K562 (cell line): ENCODE measurements around the gene BOD1L1. TPM values are rescaled to one million over a fixed set of nuclear protein-coding genes. Genes with fewer than 3 reads are reported as not detected.

Source experiments
- ATF1 ChIP-seq, 2 experiments: fragments of 450-650 bp in 1 of 2; IDR thresholded peaks; 2 replicates each; pipeline ENCODE4 v1.6.1; 2016; ENCODE audit warnings: missing compliant biosample characterization in 1 of 2, missing genetic modification characterization in 1 of 2
- BDP1 ChIP-seq: IDR thresholded peaks from 3 replicates; pipeline ENCODE4 v1.6.1; 2011; ENCODE audit not compliant: insufficient read length, insufficient read depth
- BRF1 ChIP-seq: IDR thresholded peaks from 3 replicates; pipeline ENCODE4 v1.6.1; 2011; ENCODE audit warnings: borderline replicate concordance, mild to moderate bottlenecking; ENCODE audit not compliant: insufficient read length; ENCODE audit errors: extremely low read depth
- CBX8 ChIP-seq: fragments of 200-600 bp; sonication (generic); IDR thresholded peaks from 2 replicates; pipeline ENCODE4 v1.6.1; 2012; ENCODE audit warnings: borderline replicate concordance, mixed run types, low read depth, mild to moderate bottlenecking, moderate library complexity, mixed read lengths, low read length, control low read depth, inconsistent platforms; ENCODE audit not compliant: poor library complexity, severe bottlenecking; ENCODE audit errors: extremely low read depth
- CCAR2 ChIP-seq: fragments of 200-400 bp; formaldehyde crosslinking; IDR thresholded peaks from 2 replicates; pipeline ENCODE4 v1.6.1; 2017; ENCODE audit warnings: mild to moderate bottlenecking, low read depth, low read length
- HIVEP1 ChIP-seq: fragments of 250-450 bp; sonication (Bioruptor Pico); IDR thresholded peaks from 2 replicates; pipeline ENCODE4 v1.4.0; 2020; ENCODE audit warnings: mild to moderate bottlenecking
- KLF16 ChIP-seq: IDR thresholded peaks from 2 replicates; pipeline ENCODE4 v1.6.1; 2016; ENCODE audit warnings: antibody characterized with exemption
- MAFF ChIP-seq: IDR thresholded peaks from 2 replicates; pipeline ENCODE4 v1.6.1; 2012; ENCODE audit warnings: low read length, improper control_type of control experiment
- MYBL2 ChIP-seq, 2 experiments: fragments of 450-650 bp in 1 of 2; sonication (generic) in 1 of 2; formaldehyde crosslinking in 1 of 2; IDR thresholded peaks; 2 replicates each; pipeline versions ENCODE4 v1.6.1 to v1.8.1; 2017 to 2022; ENCODE audit warnings: borderline replicate concordance in 1 of 2, inconsistent platforms in 1 of 2, low read depth in 1 of 2, mild to moderate bottlenecking in 1 of 2, missing genetic modification reagents in 1 of 2, moderate library complexity in 1 of 2
- NFE2 ChIP-seq: IDR thresholded peaks from 2 replicates; pipeline ENCODE4 v1.6.1; 2014; ENCODE audit warnings: antibody characterized with exemption, low read depth
- NFIX ChIP-seq: fragments of 250-450 bp; sonication (Bioruptor Pico); IDR thresholded peaks from 2 replicates; pipeline ENCODE4 v1.4.0; 2020; ENCODE audit warnings: low read depth, mild to moderate bottlenecking, moderate library complexity
- OTX1 ChIP-seq: fragments of 450-650 bp; formaldehyde crosslinking; IDR thresholded peaks from 2 replicates; pipeline ENCODE4 v1.4.0; 2022; ENCODE audit warnings: mild to moderate bottlenecking
- SIRT6 ChIP-seq: IDR thresholded peaks from one replicate; pipeline ENCODE4 v1.6.1; 2012; ENCODE audit warnings: low read depth, mild to moderate bottlenecking, control low read depth, inconsistent platforms, low read length, moderate library complexity
- SMARCA4 ChIP-seq: fragments of 450-650 bp; IDR thresholded peaks from 2 replicates; pipeline ENCODE4 v1.6.1; 2016
- STAG1 ChIP-seq: sonication (generic); formaldehyde crosslinking; IDR thresholded peaks from 2 replicates; pipeline ENCODE4 v1.5.0; 2020; ENCODE audit warnings: missing genetic modification reagents, borderline replicate concordance
- STAT5A ChIP-seq: IDR thresholded peaks from 2 replicates; pipeline ENCODE4 v1.6.1; 2012; ENCODE audit warnings: low read length, inconsistent platforms, borderline replicate concordance
- TRIM28 ChIP-seq: fragments of 450-650 bp; IDR thresholded peaks from 2 replicates; pipeline ENCODE4 v1.6.1; 2017
- ZNF3 ChIP-seq: fragments of 250-450 bp; sonication (Bioruptor Pico); IDR thresholded peaks from 2 replicates; pipeline ENCODE4 v1.5.0; 2021; ENCODE audit warnings: mild to moderate bottlenecking, moderate library complexity
- ZNF444 ChIP-seq: fragments of 250-450 bp; sonication (Bioruptor Pico); IDR thresholded peaks from 2 replicates; pipeline ENCODE4 v1.4.0; 2020; ENCODE audit warnings: mild to moderate bottlenecking, moderate library complexity
- ZNF766 ChIP-seq: fragments of 200-800 bp; sonication (Bioruptor generic); conservative IDR thresholded peaks from 2 replicates; pipeline ENCODE4 v1.6.1; 2016; ENCODE audit warnings: missing genetic modification characterization, missing compliant biosample characterization
- polyA plus RNA-seq, 8 experiments: library from polyadenylated mRNA; depleted of rRNA in 4 of 8; stranded (reverse) in 5 of 8; unstranded in 3 of 8; fragments of >200 nt; fragmentation: Nextera tagmentation in 2 of 8; fragmentation: Illumina TruSeq in 1 of 8; extraction: Ambion mirVana in 2 of 8; extraction: Trizol in 1 of 8; gene quantifications; 2 replicates each; pipeline versions ENCODE4 v1.2.1 to v1.2.3, GENCODE V29; 2011 to 2014; ENCODE audit warnings: inconsistent platforms in 1 of 8, missing spikeins in 1 of 8
- total RNA-seq, 7 experiments: library from RNA; depleted of rRNA in 6 of 7; stranded (reverse); fragments of >200 nt in 6 of 7; fragmentation: Illumina TruSeq in 2 of 7; extraction: Trizol in 2 of 7; gene quantifications; 2 replicates each; pipeline versions ENCODE4 v1.2.1 to v1.2.3, GENCODE V29; 2011 to 2021; ENCODE audit warnings: low replicate concordance in 1 of 7
- TF ChIP-seq, protein P1 (sequence below): sonication (generic); formaldehyde crosslinking; IDR thresholded peaks from 2 replicates; pipeline ENCODE4 v1.8.1; 2023; ENCODE audit warnings: mild to moderate bottlenecking, missing genetic modification reagents
- TF ChIP-seq, protein P2 (sequence below): fragments of 250-450 bp; sonication (Bioruptor Pico); IDR thresholded peaks from 2 replicates; pipeline ENCODE4 v1.5.0; 2022; ENCODE audit warnings: mild to moderate bottlenecking
- TF ChIP-seq, protein P3 (sequence below): fragments of 450-650 bp; formaldehyde crosslinking; IDR thresholded peaks from 2 replicates; pipeline ENCODE4 v1.4.0; 2020; ENCODE audit warnings: mild to moderate bottlenecking, moderate library complexity
- TF ChIP-seq, protein P4 (sequence below): fragments of 450-650 bp; formaldehyde crosslinking; IDR thresholded peaks from 2 replicates; pipeline ENCODE4 v1.4.0; 2020; ENCODE audit warnings: mild to moderate bottlenecking, moderate library complexity

The BOD1L1 gene
- total and polyA plus RNA-seq, 9 of the 15 experiments (the other 6 are each of a cell fraction or from before 2014, with no cell fraction given), result 4.8 to 23.2 (median 17.7) TPM

DNA sequence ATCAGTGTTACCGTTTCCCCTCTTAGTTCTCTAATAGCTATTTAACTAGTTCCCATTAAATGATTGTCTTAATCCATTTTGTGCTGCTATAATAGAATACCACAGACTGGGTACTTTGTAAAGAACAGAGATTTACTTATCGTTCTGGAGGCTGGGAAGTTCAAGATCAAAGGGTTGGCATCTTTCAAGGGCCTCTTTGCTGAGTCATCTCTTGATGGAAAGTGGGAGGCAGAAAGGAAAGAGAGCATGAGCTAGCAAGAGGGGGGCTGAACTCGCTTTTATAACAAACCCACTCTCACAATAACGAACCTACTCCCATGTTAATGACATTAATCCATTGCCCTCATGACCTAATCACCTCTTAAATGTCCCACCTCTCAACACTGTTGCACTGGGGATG is 65.9 kb downstream of the BOD1L1 start (continued):
- TF ChIP-seq BRF1, result no peak
- TF ChIP-seq, protein P1, sequence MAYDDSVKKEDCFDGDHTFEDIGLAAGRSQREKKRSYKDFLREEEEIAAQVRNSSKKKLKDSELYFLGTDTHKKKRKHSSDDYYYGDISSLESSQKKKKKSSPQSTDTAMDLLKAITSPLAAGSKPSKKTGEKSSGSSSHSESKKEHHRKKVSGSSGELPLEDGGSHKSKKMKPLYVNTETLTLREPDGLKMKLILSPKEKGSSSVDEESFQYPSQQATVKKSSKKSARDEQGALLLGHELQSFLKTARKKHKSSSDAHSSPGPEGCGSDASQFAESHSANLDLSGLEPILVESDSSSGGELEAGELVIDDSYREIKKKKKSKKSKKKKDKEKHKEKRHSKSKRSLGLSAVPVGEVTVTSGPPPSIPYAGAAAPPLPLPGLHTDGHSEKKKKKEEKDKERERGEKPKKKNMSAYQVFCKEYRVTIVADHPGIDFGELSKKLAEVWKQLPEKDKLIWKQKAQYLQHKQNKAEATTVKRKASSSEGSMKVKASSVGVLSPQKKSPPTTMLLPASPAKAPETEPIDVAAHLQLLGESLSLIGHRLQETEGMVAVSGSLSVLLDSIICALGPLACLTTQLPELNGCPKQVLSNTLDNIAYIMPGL (CRISPR knock-in tag), result no peak
- TF ChIP-seq, protein P2, sequence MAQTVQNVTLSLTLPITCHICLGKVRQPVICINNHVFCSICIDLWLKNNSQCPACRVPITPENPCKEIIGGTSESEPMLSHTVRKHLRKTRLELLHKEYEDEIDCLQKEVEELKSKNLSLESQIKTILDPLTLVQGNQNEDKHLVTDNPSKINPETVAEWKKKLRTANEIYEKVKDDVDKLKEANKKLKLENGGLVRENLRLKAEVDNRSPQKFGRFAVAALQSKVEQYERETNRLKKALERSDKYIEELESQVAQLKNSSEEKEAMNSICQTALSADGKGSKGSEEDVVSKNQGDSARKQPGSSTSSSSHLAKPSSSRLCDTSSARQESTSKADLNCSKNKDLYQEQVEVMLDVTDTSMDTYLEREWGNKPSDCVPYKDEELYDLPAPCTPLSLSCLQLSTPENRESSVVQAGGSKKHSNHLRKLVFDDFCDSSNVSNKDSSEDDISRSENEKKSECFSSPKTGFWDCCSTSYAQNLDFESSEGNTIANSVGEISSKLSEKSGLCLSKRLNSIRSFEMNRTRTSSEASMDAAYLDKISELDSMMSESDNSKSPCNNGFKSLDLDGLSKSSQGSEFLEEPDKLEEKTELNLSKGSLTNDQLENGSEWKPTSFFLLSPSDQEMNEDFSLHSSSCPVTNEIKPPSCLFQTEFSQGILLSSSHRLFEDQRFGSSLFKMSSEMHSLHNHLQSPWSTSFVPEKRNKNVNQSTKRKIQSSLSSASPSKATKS (CRISPR knock-in tag), result no peak
- TF ChIP-seq HIVEP1 (CRISPR knock-in tag), result no peak
- TF ChIP-seq, protein P3, sequence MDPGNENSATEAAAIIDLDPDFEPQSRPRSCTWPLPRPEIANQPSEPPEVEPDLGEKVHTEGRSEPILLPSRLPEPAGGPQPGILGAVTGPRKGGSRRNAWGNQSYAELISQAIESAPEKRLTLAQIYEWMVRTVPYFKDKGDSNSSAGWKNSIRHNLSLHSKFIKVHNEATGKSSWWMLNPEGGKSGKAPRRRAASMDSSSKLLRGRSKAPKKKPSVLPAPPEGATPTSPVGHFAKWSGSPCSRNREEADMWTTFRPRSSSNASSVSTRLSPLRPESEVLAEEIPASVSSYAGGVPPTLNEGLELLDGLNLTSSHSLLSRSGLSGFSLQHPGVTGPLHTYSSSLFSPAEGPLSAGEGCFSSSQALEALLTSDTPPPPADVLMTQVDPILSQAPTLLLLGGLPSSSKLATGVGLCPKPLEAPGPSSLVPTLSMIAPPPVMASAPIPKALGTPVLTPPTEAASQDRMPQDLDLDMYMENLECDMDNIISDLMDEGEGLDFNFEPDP (CRISPR knock-in tag), result no peak
- TF ChIP-seq NFIX (CRISPR knock-in tag), result no peak
- TF ChIP-seq KLF16, result no peak
- TF ChIP-seq SIRT6, result no peak
- peak; percentile 54 for TF ChIP-seq NFE2
- TF ChIP-seq MYBL2 (IDR thresholded peaks at IDR 0.05; ENCODE audit: low read depth), result no peak
- no peak for TF ChIP-seq MYBL2 (CRISPR knock-in tag; IDR thresholded peaks at IDR 0.05; ENCODE audit: borderline replicate concordance)
- TF ChIP-seq ZNF444 (CRISPR knock-in tag), result no peak
- TF ChIP-seq STAG1 (CRISPR knock-in tag), result no peak
- TF ChIP-seq BDP1, result no peak
- TF ChIP-seq SMARCA4, result no peak
- no peak for TF ChIP-seq STAT5A
- peak; percentile 47; the same call in 1 of the 2 replicates for TF ChIP-seq MAFF
- TF ChIP-seq TRIM28, result no peak
- TF ChIP-seq, protein P4, sequence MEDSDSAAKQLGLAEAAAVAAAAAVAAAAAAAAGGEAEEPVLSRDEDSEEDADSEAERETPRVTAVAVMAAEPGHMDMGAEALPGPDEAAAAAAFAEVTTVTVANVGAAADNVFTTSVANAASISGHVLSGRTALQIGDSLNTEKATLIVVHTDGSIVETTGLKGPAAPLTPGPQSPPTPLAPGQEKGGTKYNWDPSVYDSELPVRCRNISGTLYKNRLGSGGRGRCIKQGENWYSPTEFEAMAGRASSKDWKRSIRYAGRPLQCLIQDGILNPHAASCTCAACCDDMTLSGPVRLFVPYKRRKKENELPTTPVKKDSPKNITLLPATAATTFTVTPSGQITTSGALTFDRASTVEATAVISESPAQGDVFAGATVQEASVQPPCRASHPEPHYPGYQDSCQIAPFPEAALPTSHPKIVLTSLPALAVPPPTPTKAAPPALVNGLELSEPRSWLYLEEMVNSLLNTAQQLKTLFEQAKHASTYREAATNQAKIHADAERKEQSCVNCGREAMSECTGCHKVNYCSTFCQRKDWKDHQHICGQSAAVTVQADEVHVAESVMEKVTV (CRISPR knock-in tag), result no peak
- no peak for TF ChIP-seq ATF1 (CRISPR knock-in tag; IDR thresholded peaks at IDR 0.05)
- TF ChIP-seq ATF1 (tag; IDR thresholded peaks at IDR 0.05), result no peak
- TF ChIP-seq ZNF766 (CRISPR knock-in tag), result no peak
- TF ChIP-seq OTX1, result no peak
- TF ChIP-seq CCAR2, result no peak
- TF ChIP-seq ZNF3 (CRISPR knock-in tag), result no peak
- TF ChIP-seq CBX8, result no peak
